Measurements from ENCODE around the gene DCUN1D1.

- TF ChIP-seq PATZ1 (CRISPR knock-in tag; IDR thresholded peaks at IDR 0.05; ENCODE audit: borderline replicate concordance), result no peak
- no peak for TF ChIP-seq CSRNP3 (CRISPR knock-in tag; IDR thresholded peaks at IDR 0.05)
- TF ChIP-seq ZNF565 (CRISPR knock-in tag; conservative IDR thresholded peaks at IDR 0.05; ENCODE audit: low read depth), result no peak
- no peak for TF ChIP-seq ZFP3 (CRISPR knock-in tag; IDR thresholded peaks at IDR 0.05)
- TF ChIP-seq RARB (CRISPR knock-in tag; IDR thresholded peaks at IDR 0.05), result no peak
- no peak for TF ChIP-seq ISL1 (CRISPR knock-in tag; IDR thresholded peaks at IDR 0.05)
- no peak for TF ChIP-seq CSDC2 (CRISPR knock-in tag; IDR thresholded peaks at IDR 0.05)
Measured at GRCh38 chr3:182947888-182948287, 32.5 kb downstream of the DCUN1D1 start.

Data from SK-N-SH treated with all-trans-retinoic acid at 6 μM for 48 hours (cell line).